ENCODE measurements around the gene TJP1. TPM values are rescaled to one million over a fixed set of nuclear protein-coding genes. Genes with fewer than 3 reads are reported as not detected.
A peak's percentile ranks its signal among the peaks of the same experiment; 100 is the strongest.

TJP1 gene
- 94.2 and 95.3 TPM in 2 replicates for total RNA-seq (ENCODE audit: low replicate concordance)

GRCh38 chr15:29822100-29822683 is at the start of gene TJP1:
Gene TJP1 (minus strand): TSS chr15:29822468. CDS start chr15:29822028, 440 bp downstream.
- peak within 1 kb of the TSS; percentile 82 for H3K4me3 ChIP-seq (ENCODE audit: low read depth, low read length)
- DNase-seq (ENCODE audit: low read depth): peak; percentile 62
- TF ChIP-seq CTCF (IDR thresholded peaks at IDR 0.05; ENCODE audit: insufficient read depth, low read length): no peak

DNA sequence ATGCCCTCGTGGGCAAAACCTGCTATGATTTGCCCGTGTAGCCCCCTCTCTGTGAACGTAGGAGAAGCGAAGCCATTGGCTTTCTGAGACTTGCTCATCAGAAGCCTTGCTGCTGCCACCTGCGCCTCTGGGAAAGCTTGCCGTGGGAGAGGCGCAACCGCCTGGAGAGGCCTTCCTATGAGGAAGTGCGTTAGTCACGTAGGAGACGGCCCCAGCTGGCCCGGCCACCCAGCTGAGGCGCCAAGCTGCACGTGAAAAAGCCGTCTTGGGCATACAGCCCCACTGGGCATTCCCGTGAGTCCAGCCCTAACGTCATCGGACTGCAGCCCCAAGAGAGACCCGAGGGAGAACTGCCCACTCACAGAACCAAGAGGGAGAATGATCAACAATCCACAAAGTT is 49.1 kb upstream of the TJP1 start:
- H3K4me3 ChIP-seq (ENCODE audit: low read depth, low read length): no peak overlapping the region
- DNase-seq (ENCODE audit: low read depth): no peak
- no peak for TF ChIP-seq CTCF (IDR thresholded peaks at IDR 0.05; ENCODE audit: insufficient read depth, low read length)

DNA sequence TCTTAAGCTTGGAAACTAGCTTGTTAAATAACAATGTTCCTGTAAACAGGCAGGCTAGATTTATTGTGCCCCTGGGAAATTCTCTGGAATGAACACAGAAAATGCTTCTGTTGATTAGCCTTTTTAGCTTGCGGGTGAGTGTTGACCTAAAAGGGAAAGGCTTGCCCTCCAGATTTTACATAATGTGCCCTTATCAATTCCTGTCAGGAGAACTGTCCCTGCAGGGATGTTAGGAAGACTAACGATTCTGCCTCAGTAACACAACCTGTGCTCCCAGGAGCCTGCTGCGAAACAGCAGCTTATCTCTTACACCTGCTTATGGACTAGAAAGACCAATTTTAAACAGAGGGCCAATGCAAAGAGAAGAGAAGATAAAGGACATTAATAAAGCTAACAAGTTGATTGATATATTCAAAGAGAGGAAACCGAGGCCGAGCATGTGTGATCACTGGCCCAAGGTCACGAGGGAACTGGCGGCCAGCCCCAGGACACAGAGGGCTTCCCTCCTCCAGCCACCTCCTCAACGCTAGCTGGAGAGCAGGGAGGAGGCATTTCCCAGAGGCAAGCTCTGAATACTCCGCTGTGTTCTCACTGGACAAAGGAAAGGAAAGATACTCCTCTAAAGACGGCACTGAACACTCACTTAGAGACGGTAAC is 48.4 kb upstream of the TJP1 start:
- peak; percentile 42 for DNase-seq (ENCODE audit: low read depth)
- TF ChIP-seq CTCF (IDR thresholded peaks at IDR 0.05; ENCODE audit: insufficient read depth, low read length): no peak
- no peak overlapping the region for H3K4me3 ChIP-seq (ENCODE audit: low read depth, low read length)

DNA sequence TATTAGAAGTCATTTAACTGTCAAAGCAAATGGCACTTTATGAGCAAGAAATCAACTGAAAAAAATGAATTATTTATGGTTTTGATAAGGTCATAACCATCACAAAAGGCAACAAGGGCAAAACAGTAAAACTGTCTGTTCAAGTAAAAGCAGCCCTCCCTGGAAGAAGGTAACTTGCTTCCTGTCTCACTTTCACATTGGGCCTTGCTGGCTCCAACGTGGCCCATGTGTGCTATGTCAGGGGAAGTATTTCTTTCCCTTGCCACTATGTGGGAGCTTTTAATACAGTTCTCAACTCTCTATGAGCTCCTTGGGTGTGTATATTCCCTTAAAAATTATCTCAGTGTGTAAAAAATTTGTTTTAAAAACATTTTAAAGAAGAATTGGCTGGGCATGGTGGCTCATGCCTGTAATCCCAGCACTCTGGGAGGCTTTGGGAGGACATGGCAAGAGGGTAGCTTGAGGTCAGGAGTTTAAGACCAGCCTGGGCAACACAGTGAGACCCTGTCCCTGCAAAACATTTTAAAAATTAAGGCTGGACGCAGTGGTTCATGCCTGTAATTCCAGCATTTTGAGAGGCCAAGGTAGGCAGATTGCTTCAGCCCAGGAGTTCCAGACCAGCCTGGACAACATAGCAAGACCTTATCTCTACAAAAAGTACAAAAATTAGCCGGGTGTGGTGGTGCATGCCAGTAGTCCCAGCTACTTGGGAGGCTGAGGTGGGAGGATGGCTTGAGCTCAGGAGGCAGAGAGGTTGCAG is 45.2 kb upstream of the TJP1 start:
- no peak for DNase-seq (ENCODE audit: low read depth)

GRCh38 chr15:29866337-29866736 is 44.1 kb upstream of the TJP1 start:
- no peak for TF ChIP-seq CTCF (IDR thresholded peaks at IDR 0.05; ENCODE audit: insufficient read depth, low read length)

More for the DNA sequence above, 45.2 kb upstream of the TJP1 start:
- no peak overlapping the region for H3K4me3 ChIP-seq (ENCODE audit: low read depth, low read length)
- no peak for TF ChIP-seq CTCF (IDR thresholded peaks at IDR 0.05; ENCODE audit: insufficient read depth, low read length)

GRCh38 chr15:29864501-29864900 is 42.2 kb upstream of the TJP1 start:
- TF ChIP-seq CTCF (IDR thresholded peaks at IDR 0.05; ENCODE audit: insufficient read depth, low read length): no peak
- DNase-seq (ENCODE audit: low read depth): no peak
- no peak overlapping the region for H3K4me3 ChIP-seq (ENCODE audit: low read depth, low read length)

More at GRCh38 chr15:29866337-29866736, 44.1 kb upstream of the TJP1 start:
- no peak overlapping the region for H3K4me3 ChIP-seq (ENCODE audit: low read depth, low read length)
- DNase-seq (ENCODE audit: low read depth): no peak

Data from fibroblast of the aortic adventitia (primary cell).